ENCODE data around the gene CHD9NB.
"Not testable (repeated sequence)": the region's sequence is repeated elsewhere in the genome, so short reads cannot be mapped to it uniquely, and the experiment has no call there.

The CHD9NB gene

GRCh38 chr16:53055541-53056391 is 3.1 kb upstream of the CHD9NB start:
- DNase-seq: no peak

GRCh38 chr16:53054670-53055485 is 2.2 kb upstream of the CHD9NB start, which contains the start of gene CHD9:
Gene CHD9, plus strand, starts transcription at chr16:53054991. Its CDS starts 101,099 bp downstream, at chr16:53156090.
- peak; percentile 6 for DNase-seq

GRCh38 chr16:53053967-53054669 is 1.4 kb upstream of the CHD9NB start:
- DNase-seq: no peak

GRCh38 chr16:53051255-53051654 is 1.4 kb downstream of the CHD9NB start:
- not testable (repeated sequence) for DNase-seq

- no peak for DNase-seq
Measured at GRCh38 chr16:53048139-53048915, 4.4 kb downstream of the CHD9NB start.

GRCh38 chr16:53047515-53047914 is 5.2 kb downstream of the CHD9NB start:
- DNase-seq: not testable (repeated sequence)

- no peak for DNase-seq
Measured at GRCh38 chr16:53045341-53046220, 7.1 kb downstream of the CHD9NB start.

GRCh38 chr16:53043986-53044601 is 8.6 kb downstream of the CHD9NB start:
- no peak for DNase-seq

- DNase-seq: no peak
Measured at GRCh38 chr16:53043428-53043831, 9.3 kb downstream of the CHD9NB start.

- no peak for DNase-seq
Measured at GRCh38 chr16:53042235-53042701, 10.4 kb downstream of the CHD9NB start.

GRCh38 chr16:53041320-53042051 is 11.2 kb downstream of the CHD9NB start:
- DNase-seq: no peak

- no peak for DNase-seq
Measured at GRCh38 chr16:53040788-53041187, 11.9 kb downstream of the CHD9NB start.

GRCh38 chr16:53036711-53037110 is 16.0 kb downstream of the CHD9NB start:
- not testable (repeated sequence) for DNase-seq

- no peak for DNase-seq
Measured at GRCh38 chr16:53036066-53036465, 16.6 kb downstream of the CHD9NB start.

- no peak for DNase-seq
Measured at GRCh38 chr16:53035176-53035942, 17.3 kb downstream of the CHD9NB start.

- DNase-seq: no peak
Measured at GRCh38 chr16:53034306-53034705, 18.4 kb downstream of the CHD9NB start.

GRCh38 chr16:53031323-53031942 is 21.3 kb downstream of the CHD9NB start:
- DNase-seq: no peak

- DNase-seq: no peak
Measured at GRCh38 chr16:53029971-53030370, 22.7 kb downstream of the CHD9NB start.

GRCh38 chr16:53024045-53024444 is 28.7 kb downstream of the CHD9NB start:
- DNase-seq: no peak

All from NCI-H187 treated with DMSO at 0.1 percent for 48 hours (cell line).